GM21526 (cell line): ENCODE measurements around the gene CAPN2.
"Not testable (repeated sequence)": the region's sequence is repeated elsewhere in the genome, so short reads cannot be mapped to it uniquely, and the experiment has no call there.

Source experiments
- ATAC-seq: cut with Tn5 transposase; IDR thresholded peaks from one replicate; pipeline ENCODE4 v1.9.1; 2021; ENCODE audit warnings: moderate library complexity; ENCODE audit not compliant: unreplicated experiment, low FRiP score

CAPN2 gene

DNA sequence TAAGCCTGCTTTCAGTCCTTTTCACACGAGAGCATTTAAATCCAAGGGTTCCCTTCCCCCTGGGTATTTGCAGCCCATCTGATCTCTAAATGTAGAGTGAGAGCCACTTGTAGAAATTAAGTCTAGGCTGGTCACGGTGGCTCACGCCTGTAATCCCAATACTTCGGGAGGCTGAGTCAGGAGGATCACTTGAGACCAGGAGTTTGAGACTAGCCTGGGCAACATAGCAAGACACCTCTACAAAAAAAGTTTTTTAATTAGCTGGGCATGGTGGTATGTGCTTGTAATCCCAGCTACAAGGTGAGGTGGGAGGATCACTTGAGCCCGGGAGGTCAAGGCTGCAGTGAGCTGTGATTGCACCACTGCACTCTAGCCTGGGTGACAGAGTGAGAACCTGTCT is 24.3 kb downstream of the CAPN2 start:
- ATAC-seq = not testable (repeated sequence)

DNA sequence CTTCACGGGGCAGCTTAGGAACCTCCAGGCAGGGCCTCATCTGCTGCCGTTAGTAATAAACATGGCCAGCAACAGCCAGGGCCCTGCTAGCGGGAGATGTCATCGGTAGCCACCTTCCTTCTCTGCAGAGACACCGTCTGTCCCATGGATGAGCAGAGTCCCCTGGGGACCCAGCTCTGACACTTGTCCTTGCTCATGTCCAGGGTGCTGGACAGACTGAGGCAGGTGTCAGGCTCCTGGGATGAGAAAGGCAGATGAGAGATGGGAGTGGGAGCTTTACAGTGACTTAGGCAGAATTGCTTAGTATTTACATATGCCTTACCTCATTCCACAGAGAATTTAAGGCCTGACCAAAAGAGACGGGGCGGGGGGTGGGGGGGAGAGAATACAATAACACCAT is 25.0 kb downstream of the CAPN2 start:
- no peak for ATAC-seq

DNA sequence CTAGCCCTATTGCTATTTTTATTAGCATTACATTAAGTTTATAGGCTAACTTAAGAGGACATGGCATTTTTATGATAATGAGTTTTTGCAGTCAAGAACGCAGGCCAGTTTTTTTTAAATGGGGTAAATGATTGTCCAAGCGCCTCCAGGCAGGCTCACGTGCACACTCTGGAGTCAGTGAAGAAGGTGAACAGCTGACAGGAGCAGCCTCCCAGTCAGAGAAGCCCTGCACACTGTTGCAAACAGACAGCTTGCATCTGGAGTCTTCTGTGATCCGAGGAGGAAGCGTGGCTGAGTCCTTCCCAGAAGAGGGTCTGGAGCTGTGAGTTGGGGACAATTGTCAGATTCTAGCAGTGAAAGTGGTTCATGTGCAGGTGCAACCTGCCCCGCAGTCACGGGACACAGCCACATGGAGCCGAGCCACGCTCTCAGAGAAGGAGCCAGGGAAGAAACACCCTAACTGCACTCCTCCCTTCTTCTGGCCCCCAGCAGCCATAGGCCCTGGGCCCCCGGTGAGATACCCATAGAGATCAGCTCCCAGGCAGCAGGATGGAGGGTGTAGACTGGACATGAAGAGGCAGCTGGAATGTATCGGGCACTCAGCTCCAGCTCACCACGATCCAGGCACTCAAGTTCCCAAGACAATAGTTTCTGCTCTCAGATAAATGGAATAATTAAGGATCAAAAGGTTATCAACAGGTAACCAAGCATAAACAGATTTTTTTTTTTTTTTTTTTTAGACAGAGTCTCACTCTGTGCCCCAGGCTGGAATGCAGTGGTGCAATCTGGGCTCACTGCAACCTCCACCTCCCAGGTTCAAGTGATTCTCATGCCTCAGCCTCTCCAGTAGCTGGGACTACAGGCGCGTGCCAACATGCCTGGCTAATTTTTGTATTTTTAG is 26.4 kb downstream of the CAPN2 start:
- ATAC-seq = no peak

GRCh38 chr1:223739366-223740037 is 27.2 kb downstream of the CAPN2 start:
- no peak for ATAC-seq

DNA sequence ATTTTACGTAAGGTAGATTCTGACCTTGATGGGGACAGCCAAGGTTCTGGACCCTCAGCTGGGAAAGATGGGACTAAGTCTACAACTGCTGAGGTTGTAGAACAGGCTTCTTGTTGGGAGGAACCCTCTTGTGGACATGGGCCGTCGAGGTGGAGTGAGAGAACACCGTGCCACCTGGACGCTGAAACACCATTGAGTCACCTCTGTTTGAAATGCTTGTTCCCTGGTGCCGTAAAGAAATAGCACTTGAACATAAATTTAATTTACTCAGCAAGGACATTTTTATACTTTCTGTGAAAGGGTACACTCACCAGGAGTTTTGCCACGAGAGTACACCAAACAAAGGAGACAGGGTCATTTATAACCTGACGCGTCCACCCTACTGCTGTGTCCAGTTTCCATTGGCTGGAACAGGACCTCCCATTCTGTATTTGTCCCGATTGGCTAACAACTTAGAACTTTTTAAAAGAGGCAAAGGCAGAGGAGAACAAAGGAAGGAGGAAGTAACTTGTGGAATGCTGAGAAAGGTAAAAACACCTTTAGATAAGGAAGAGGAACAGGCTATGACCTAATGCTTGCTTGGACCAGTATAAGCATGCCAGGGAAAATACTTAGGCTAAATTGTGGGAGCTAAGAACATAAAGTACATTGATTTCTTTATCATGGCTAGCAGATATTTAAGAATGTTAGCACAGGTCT is 27.8 kb downstream of the CAPN2 start:
- ATAC-seq = not testable (repeated sequence)

DNA sequence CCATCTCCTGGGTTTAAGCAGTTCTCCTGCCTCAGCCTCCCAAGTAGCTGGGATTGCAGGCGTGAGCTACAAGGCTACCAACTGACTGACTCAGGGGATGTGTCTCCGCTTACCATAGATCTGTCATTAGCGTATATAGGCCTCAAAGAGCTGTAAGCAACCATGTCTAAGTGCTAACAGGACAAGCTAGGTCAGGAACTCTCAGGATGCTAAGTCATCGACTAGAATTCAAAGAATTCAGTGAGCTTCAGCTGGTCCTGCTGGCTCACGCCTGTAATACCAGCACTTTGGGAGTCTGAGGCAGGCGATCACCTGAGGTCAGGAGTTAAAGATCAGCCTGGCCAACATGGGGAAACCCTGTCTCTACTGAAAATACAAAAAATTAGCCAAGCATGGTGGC is 29.5 kb downstream of the CAPN2 start:
- ATAC-seq = no peak

DNA sequence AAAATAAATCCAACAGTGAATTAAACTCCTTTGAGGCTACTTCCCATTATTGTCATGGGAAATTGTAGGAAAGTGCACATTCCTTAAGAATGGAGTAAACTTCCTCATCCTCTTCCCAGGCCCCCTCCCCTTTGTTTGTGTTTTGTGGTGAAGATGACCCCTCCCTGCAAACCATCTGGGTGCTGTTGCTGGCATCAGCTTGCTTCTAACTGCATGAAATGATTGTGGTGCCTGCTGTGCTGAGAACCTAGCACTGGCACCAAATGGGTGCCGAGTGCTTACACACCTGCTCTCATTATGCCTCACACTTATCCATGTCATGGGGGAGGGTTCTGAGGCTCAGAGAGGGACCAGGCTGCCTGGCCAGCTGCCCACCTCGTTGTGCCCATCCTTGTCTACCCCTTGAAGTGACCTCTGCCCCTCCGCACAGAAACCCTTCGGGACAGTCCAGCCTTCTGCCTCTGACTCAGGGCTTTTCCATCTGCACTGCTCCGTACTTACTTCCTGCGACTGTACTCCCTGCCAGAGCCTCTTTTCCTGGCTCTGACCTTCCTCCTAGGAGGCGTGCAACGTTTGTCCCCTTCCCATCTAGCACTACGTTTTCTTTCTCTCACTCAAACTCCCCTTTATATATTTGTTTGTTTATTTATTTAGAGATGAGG is 30.6 kb downstream of the CAPN2 start:
- ATAC-seq = no peak

DNA sequence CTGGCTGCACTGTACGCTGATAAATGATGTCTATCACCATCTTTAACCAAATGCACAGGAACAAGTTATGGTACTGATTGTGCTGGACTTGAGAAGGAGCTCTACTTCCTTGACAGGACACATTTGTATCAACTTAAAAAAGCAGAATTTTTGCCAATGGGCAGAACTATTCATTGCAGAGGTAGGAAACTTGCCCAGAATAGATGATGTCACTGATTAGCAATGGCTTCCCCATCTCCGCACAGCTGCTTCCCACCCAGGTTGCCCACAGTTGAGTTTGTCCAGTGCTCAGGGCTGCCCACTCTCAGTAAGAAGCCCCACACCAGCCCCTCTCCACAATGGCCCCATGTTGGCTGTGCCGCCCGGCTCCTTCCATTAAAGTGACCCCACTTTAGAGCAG is 33.4 kb downstream of the CAPN2 start:
- ATAC-seq = no peak

- ATAC-seq = no peak
Observed at GRCh38 chr1:223747838-223748335, 35.5 kb downstream of the CAPN2 start.

DNA sequence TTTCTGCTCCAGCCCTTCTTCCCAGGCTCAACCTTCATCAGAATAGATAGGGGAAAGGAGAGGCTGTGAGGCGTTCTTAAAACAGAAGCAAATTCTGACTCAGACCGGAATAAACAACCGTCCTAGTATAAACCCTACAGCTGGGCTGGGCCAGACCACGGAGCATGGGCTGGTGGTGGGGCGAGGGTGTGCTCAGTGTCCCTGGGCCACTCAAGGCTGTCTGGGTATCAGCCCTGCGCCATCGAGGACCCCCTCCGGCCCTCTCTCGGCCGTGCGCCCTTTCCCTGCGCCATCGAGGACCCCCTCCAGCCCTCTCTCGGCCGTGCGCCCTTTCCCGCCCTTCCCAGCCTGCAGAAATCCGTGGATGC is 36.0 kb downstream of the CAPN2 start:
- no peak for ATAC-seq

DNA sequence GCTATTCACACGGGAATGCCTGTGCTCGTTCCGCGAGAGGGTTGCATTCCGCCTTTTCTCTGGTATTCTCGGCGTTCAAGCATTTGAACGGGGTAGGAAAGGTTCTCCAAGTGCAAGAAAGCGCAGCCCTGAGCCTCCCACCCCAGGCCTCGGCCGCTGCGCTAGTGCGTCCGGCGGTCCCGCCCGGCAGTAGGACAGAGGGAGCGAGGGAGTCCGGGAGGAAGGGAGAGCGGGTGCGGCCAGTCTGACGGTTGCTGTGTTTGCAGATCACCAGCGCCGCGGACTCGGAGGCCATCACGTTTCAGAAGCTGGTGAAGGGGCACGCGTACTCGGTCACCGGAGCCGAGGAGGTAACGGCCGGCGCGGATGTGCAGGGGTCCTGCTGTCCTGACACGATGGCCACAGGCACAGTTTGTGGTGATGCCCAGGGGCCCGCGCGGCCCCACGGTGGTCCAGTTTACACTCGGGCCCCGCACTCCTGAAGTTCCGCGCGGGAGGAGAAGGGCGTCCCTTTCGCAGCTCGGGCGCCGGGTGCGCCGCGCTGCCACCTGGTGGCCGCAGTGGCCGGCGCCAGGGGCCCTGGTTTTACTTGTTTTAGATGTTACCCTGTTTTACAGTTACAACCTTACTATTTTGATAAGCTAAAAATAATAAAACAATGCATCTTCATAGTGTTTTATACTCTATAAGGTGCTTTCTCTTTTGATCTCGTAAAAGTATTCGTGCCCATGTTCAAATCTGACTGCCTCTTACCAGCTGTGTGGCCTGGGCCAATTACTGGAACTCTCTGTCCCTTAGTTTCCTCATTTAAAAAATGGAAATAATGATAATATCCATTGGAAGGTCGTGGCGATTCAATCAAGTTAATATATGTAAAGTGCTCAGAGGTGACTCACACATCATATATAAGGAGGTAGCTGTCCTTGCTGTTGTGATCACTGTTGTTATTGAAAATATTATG is 36.7 kb downstream of the CAPN2 start:
- peak; percentile 76 for ATAC-seq

- no peak for ATAC-seq
Observed at GRCh38 chr1:223750730-223751570, 38.6 kb downstream of the CAPN2 start.

GRCh38 chr1:223751696-223752095 is 39.4 kb downstream of the CAPN2 start:
- no peak for ATAC-seq

DNA sequence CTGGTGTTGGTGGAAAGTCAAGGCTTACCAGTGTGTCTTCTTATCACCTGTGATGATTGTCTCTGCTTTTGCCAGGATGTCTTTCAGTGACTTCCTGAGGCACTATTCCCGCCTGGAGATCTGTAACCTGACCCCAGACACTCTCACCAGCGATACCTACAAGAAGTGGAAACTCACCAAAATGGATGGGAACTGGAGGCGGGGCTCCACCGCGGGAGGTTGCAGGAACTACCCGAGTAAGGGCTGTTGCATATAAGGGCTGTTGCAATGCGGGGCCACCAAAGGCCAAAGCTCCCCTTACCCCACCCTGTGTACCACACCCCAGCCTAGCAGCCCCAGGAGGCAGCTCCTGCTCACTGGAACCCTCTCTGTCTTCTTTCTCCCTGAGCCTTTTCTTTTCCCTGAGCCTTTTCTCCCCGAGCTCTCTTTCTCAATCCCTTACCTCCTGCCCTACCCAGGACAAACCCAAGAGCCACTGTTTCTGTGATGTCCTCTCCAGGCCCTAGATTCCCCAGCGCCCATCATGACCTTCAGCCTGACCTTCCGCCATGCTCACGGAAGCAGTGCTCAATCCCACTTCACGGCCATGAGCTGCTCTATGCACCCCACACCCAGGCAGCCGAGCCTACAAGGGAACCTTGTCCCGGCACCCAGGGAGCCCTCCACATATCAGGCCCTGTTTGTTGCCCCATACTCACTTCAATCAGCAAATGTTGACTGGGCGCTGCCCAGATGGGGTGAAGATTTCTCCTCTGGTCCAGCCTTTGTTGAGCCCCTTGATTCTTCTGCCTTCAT is 40.6 kb downstream of the CAPN2 start:
- ATAC-seq = no peak

- no peak for ATAC-seq
Observed at GRCh38 chr1:223754681-223755431, 42.5 kb downstream of the CAPN2 start.

DNA sequence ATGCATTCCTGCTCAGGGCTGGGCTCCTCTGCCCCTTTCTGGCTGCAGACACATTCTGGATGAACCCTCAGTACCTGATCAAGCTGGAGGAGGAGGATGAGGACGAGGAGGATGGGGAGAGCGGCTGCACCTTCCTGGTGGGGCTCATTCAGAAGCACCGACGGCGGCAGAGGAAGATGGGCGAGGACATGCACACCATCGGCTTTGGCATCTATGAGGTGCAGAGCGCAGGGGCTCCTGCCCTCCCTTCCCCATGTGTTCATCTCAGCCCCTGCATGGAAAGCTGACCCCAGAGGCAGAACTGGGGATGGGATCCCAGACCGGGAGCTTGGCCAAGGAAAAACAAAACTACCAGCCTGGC is 43.1 kb downstream of the CAPN2 start:
- no peak for ATAC-seq
